HG03064 (cell line): ENCODE results near the gene MMP24.
"Not testable (repeated sequence)": the region's sequence is repeated elsewhere in the genome, so short reads cannot be mapped to it uniquely, and the experiment has no call there.

ENCODE experiments used
- ATAC-seq: cut with Tn5 transposase; IDR thresholded peaks from one replicate; pipeline ENCODE4 v1.9.1; 2021; ENCODE audit warnings: low read depth; ENCODE audit not compliant: unreplicated experiment

MMP24 gene

GRCh38 chr20:35303735-35304491 is 77.4 kb downstream of the MMP24 start:
- no peak for ATAC-seq

DNA sequence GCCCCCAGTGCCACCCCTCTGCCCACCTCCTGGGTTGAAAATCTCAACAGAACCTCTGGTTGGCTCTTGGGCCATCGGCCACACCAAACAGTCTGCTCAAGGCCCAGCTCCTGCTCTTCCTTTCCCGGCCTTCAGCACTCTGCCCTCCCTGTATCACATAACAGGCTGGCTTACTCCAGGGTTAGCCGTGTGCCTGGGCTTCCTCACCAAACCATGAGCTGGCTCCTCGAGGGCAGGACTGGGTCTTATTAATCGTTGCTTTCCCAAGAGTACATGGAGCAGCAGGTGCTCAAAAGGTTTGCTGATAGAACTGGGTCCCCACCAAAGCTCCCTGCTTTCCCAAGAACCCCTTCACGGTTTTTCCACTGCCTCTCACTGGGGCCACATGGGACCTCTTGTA is 78.5 kb downstream of the MMP24 start:
- ATAC-seq = no peak

DNA sequence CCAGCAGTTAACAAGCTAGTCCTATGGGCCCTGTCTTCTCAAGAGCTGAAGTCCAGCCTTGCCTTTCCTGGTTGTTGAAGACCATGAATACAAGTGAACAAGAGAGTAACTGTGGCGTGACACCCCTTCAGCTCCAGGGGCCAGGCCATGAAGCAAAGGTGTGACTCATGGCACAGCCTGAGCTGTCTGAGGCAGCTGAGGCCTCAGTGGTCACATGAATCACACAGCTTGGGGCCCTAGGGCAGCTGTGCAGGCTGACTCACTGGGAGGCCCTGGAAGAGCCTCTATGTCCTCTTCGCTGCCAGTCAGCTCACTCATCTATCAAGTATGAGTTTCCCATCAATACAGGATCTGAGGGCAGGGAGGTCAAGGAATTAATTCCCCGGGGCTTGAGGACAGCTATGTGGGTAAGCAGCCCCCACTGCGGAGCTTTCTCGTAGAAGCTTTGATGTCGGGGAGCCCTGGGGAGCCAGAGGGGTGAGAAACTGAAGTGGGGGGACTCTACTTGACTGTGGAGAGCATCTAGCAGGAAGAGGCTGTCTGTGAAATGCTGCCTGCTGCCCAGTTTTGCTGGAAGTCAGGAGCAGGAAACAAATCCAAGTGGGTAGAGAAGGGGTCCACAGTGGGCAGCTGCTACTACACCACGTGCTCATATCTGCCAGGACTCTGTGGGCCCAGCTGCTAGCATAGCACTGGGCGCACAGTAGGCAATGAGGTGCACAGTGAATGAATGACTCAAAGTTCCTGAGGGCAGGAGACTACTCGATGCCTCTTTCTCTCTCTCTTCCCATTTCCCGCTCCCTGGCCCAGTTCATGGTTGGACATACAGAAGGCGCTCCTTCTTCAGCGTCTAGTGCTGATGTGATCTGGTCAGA is 79.4 kb downstream of the MMP24 start:
- no peak for ATAC-seq

- no peak for ATAC-seq
Measured at GRCh38 chr20:35306931-35307517, 80.5 kb downstream of the MMP24 start.

GRCh38 chr20:35307666-35308653 is 81.5 kb downstream of the MMP24 start:
- no peak for ATAC-seq

- ATAC-seq = no peak
Measured at GRCh38 chr20:35311409-35311808, 84.9 kb downstream of the MMP24 start.

GRCh38 chr20:35311822-35312221 is 85.3 kb downstream of the MMP24 start:
- no peak for ATAC-seq

GRCh38 chr20:35312318-35312717 is 85.8 kb downstream of the MMP24 start:
- ATAC-seq = no peak

- ATAC-seq = no peak
Measured at GRCh38 chr20:35314816-35315631, 88.5 kb downstream of the MMP24 start.

GRCh38 chr20:35315632-35316020 is 89.1 kb downstream of the MMP24 start:
- ATAC-seq = not testable (repeated sequence)

GRCh38 chr20:35316086-35316485 is 89.6 kb downstream of the MMP24 start:
- no peak for ATAC-seq

DNA sequence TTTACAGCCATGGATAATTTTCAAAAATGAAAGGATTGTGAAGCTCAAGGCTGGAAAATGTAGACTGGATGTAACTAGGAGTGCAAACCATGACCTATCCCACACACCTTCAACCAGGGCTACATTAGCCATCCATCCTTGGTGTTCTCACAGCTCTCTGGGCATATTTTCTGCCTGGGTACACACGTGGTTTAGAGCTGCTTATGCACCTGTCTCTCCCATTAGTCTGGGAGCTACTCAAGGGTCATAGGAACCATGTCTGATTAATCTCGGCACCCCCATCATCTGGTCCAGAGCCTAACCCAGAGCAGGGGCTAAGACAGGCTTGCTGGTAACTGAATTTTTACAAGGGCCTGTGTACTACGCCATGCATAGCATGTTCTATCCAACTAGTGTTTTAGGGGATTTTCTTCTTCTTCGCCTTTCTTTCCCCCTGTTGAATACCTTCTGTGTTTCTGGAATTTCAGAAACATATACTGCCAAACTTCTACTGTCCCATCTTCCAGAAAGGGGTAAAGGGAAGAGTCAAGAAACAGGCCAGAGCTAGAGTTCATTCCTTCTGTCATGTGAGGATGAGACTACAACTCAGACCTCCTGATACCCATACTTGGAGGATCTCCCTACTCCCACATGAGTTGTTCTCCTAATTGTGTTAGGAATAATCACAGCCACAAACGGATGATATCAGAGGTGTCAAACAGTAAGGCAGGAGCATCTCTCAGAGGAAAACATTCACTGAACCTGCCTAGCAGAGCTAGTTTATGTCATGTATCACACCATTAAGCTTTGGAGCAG is 91.1 kb downstream of the MMP24 start:
- no peak for ATAC-seq

DNA sequence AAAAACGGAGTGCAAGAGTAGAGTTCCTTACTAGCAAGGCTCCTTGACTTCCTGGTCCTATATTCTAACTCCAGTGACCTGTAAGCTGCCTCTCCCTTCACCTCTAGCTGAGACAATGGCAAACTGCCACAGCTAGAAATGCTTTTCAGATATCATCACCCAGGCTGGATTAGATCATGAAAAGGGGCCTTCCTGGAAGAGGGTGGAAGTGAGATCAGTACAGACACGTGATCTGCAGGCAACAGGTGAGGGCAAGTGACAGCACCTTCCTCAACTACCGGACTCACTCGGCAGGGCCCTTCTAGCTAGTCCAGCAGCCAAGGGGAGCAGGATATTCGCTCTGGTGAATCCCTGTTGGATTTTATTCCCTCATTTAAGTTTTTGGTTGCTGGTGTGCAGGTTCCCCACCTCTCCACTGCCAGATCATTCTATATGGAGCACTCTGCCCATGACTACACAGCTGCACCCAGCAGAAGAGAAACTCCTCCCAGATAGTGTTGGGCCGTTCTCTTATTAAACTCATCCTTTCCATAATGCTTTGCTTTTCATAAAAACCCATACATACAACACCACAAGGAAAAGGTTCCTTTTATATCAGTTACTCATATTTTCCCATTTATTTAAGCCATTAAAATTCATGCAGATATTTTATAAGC is 92.1 kb downstream of the MMP24 start:
- ATAC-seq = no peak

- no peak for ATAC-seq
Measured at GRCh38 chr20:35319192-35319870, 92.8 kb downstream of the MMP24 start.

GRCh38 chr20:35319871-35320197 is 93.3 kb downstream of the MMP24 start:
- ATAC-seq = no peak

DNA sequence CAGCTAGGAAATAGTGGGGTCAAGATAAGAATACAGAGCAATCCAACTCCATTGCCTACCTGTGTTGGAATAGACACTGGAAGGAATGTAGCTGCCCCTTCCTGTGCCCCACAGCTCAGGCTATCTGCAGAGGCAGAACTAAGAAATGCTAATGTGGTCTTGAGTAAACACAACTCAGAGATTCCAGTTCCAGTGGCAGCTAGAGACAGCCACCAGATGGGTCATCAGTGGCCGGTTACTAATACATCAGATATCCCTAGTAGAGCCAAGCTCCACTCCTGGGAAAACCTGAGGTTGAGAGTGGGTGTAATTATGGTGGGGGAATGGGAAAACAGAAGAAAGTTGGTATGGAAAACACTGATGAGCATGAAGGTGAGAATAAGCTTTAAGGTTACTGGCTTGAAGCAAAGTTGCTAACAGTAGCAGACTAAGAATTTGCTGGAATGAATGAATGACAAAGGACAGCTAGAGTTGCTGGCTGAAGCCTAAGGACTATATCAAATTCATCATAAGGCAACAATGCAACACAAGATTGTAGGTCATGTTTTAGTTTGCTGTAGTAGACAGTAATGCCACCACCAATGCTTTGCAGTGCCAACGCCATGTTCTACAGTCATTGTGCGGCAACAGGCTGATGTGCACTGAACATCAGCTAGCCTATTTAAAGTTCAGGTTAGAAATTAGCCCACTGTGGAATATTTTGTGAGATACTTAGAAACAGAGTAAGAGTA is 94.1 kb downstream of the MMP24 start:
- ATAC-seq = no peak

- ATAC-seq = no peak
Measured at GRCh38 chr20:35325401-35325800, 98.9 kb downstream of the MMP24 start.
